Measurements from ENCODE around the gene F2.
"Not testable (repeated sequence)": the region's sequence is repeated elsewhere in the genome, so short reads cannot be mapped to it uniquely, and the experiment has no call there.

Gene F2

GRCh38 chr11:46711303-46711702 lies 7.7 kb upstream of the F2 start:
- no peak for TF ChIP-seq CTCF (IDR thresholded peaks at IDR 0.05; ENCODE audit: low read depth, low read length, missing control alignments)
- DNase-seq (ENCODE audit: low read depth) = no peak
- in situ Hi-C loops (cut with HindIII; ENCODE audit: low sequenced_read_pairs) = no loop called here
- H3K4me3 ChIP-seq (ENCODE audit: low read depth, low read length) = no peak overlapping the region

GRCh38 chr11:46712874-46713576 lies 6.0 kb upstream of the F2 start:
- no peak for TF ChIP-seq CTCF (IDR thresholded peaks at IDR 0.05; ENCODE audit: low read depth, low read length, missing control alignments)
- in situ Hi-C loops (cut with HindIII; ENCODE audit: low sequenced_read_pairs) = no loop called here
- no peak for DNase-seq (ENCODE audit: low read depth)
- no peak overlapping the region for H3K4me3 ChIP-seq (ENCODE audit: low read depth, low read length)

GRCh38 chr11:46717825-46718154 lies 1.2 kb upstream of the F2 start:
- in situ Hi-C loops (cut with HindIII; ENCODE audit: low sequenced_read_pairs) = not testable (repeated sequence)

GRCh38 chr11:46718155-46719019 lies 626 bp upstream of the F2 start:
- DNase-seq (ENCODE audit: low read depth) = no peak
- no peak overlapping the region for H3K4me3 ChIP-seq (ENCODE audit: low read depth, low read length)
- in situ Hi-C loops (cut with HindIII; ENCODE audit: low sequenced_read_pairs) = no loop called here
- no peak for TF ChIP-seq CTCF (IDR thresholded peaks at IDR 0.05; ENCODE audit: low read depth, low read length, missing control alignments)

More at GRCh38 chr11:46717825-46718154, 1.2 kb upstream of the F2 start:
- DNase-seq (ENCODE audit: low read depth); H3K4me3 ChIP-seq (ENCODE audit: low read depth, low read length): not testable (repeated sequence)

GRCh38 chr11:46719543-46720218 lies 668 bp downstream of the F2 start:
- no peak for DNase-seq (ENCODE audit: low read depth)
- in situ Hi-C loops (cut with HindIII; ENCODE audit: low sequenced_read_pairs) = no loop called here
- no peak for TF ChIP-seq CTCF (IDR thresholded peaks at IDR 0.05; ENCODE audit: low read depth, low read length, missing control alignments)
- H3K4me3 ChIP-seq (ENCODE audit: low read depth, low read length) = no peak overlapping the region

GRCh38 chr11:46721286-46721685 lies 2.3 kb downstream of the F2 start:
- H3K4me3 ChIP-seq (ENCODE audit: low read depth, low read length) = no peak overlapping the region
- in situ Hi-C loops (cut with HindIII; ENCODE audit: low sequenced_read_pairs) = no loop called here
- no peak for DNase-seq (ENCODE audit: low read depth)
- TF ChIP-seq CTCF (IDR thresholded peaks at IDR 0.05; ENCODE audit: low read depth, low read length, missing control alignments) = no peak
